HG02571 (cell line): ENCODE results near the gene CYBC1.
A peak's percentile ranks its signal among the peaks of the same experiment; 100 is the strongest.

ENCODE experiments used
- ATAC-seq: cut with Tn5 transposase; IDR thresholded peaks from one replicate; pipeline ENCODE4 v1.9.1; 2021; ENCODE audit warnings: mild to moderate bottlenecking, moderate library complexity; ENCODE audit not compliant: unreplicated experiment

CYBC1 gene

GRCh38 chr17:82449131-82449882 is 1.2 kb downstream of the CYBC1 start:
- ATAC-seq = peak; percentile 47

- no peak for ATAC-seq
These were observed 2.7 kb downstream of the CYBC1 start for GRCh38 chr17:82447876-82448275.

- ATAC-seq = no peak
These were observed 3.9 kb downstream of the CYBC1 start for GRCh38 chr17:82446649-82447048.

- ATAC-seq = no peak
These were observed 4.4 kb downstream of the CYBC1 start for GRCh38 chr17:82446124-82446523.

- no peak for ATAC-seq
These were observed 5.0 kb downstream of the CYBC1 start for GRCh38 chr17:82445542-82445941.

GRCh38 chr17:82444941-82445521 is 5.5 kb downstream of the CYBC1 start:
- no peak for ATAC-seq

GRCh38 chr17:82444284-82444893 is 6.2 kb downstream of the CYBC1 start:
- ATAC-seq = no peak

- no peak for ATAC-seq
These were observed 6.9 kb downstream of the CYBC1 start for GRCh38 chr17:82443465-82444283.

GRCh38 chr17:82442643-82443464 is 7.7 kb downstream of the CYBC1 start:
- ATAC-seq = no peak

- ATAC-seq = no peak
These were observed 8.7 kb downstream of the CYBC1 start for GRCh38 chr17:82441691-82442487.

- ATAC-seq = no peak
These were observed 9.4 kb downstream of the CYBC1 start for GRCh38 chr17:82440991-82441627.

GRCh38 chr17:82440469-82440981 is 10.0 kb downstream of the CYBC1 start:
- ATAC-seq = no peak

GRCh38 chr17:82439829-82440365 is 10.7 kb downstream of the CYBC1 start:
- ATAC-seq = no peak

- ATAC-seq = no peak
These were observed 11.2 kb downstream of the CYBC1 start for GRCh38 chr17:82439194-82439828.

GRCh38 chr17:82438401-82439193 is 12.0 kb downstream of the CYBC1 start:
- ATAC-seq = no peak

- ATAC-seq = no peak
These were observed 13.3 kb downstream of the CYBC1 start for GRCh38 chr17:82437325-82437668.

GRCh38 chr17:82436601-82437324 is 13.8 kb downstream of the CYBC1 start:
- ATAC-seq = no peak
